NCI-H460 (cell line): ENCODE results near the gene CABP5. TPM values are rescaled to one million over a fixed set of nuclear protein-coding genes. Genes with fewer than 3 reads are reported as not detected.
"Not testable (repeated sequence)": the region's sequence is repeated elsewhere in the genome, so short reads cannot be mapped to it uniquely, and the experiment has no call there.

ENCODE experiments used
- DNase-seq: peaks from one replicate; pipeline ENCODE4 v3.0.0-alpha.2; 2016; ENCODE audit warnings: low read depth; ENCODE audit errors: extremely low read depth
- polyA plus RNA-seq: library from polyadenylated mRNA; depleted of rRNA; stranded (reverse); fragments of >200 nt; gene quantifications from 2 replicates; pipeline ENCODE4 v1.2.3, GENCODE V29; 2014; cell fraction: nucleus; rRNA removed
- total RNA-seq: library from RNA; depleted of rRNA; stranded (reverse); fragments of >200 nt; shearing (Covaris generic); gene quantifications from 2 replicates; pipeline ENCODE4 v1.2.3, GENCODE V29; 2014; rRNA removed

CABP5 gene
- total RNA-seq, result not detected in 2 replicates
- not detected in 2 replicates for polyA plus RNA-seq

GRCh38 chr19:48043675-48044258 lies at the start of gene CABP5:
Gene CABP5, minus strand, starts transcription at chr19:48044079. Its CDS starts 157 bp downstream, at chr19:48043922.
- DNase-seq, result no peak

- not testable (repeated sequence) for DNase-seq
Measured at GRCh38 chr19:48091111-48091718, 47.3 kb upstream of the CABP5 start.

- DNase-seq, result no peak
Measured at GRCh38 chr19:48090281-48090802, 46.5 kb upstream of the CABP5 start.

- DNase-seq, result not testable (repeated sequence)
Measured at GRCh38 chr19:48088991-48089390, 45.1 kb upstream of the CABP5 start.

- DNase-seq, result no peak
Measured at GRCh38 chr19:48085904-48086864, 42.3 kb upstream of the CABP5 start.

GRCh38 chr19:48085076-48085475 lies 41.2 kb upstream of the CABP5 start:
- DNase-seq, result no peak

- DNase-seq, result no peak
Measured at GRCh38 chr19:48081106-48081505, 37.2 kb upstream of the CABP5 start.

- not testable (repeated sequence) for DNase-seq
Measured at GRCh38 chr19:48070177-48070769, 26.4 kb upstream of the CABP5 start.

GRCh38 chr19:48069435-48069834 lies 25.6 kb upstream of the CABP5 start:
- DNase-seq, result no peak

- DNase-seq, result no peak
Measured at GRCh38 chr19:48064509-48064908, 20.6 kb upstream of the CABP5 start.

GRCh38 chr19:48061401-48062344 lies 17.8 kb upstream of the CABP5 start:
- DNase-seq, result no peak

- no peak for DNase-seq
Measured at GRCh38 chr19:48060381-48060780, 16.5 kb upstream of the CABP5 start.

GRCh38 chr19:48059331-48059730 lies 15.5 kb upstream of the CABP5 start:
- DNase-seq, result no peak

- no peak for DNase-seq
Measured at GRCh38 chr19:48053856-48054255, 10.0 kb upstream of the CABP5 start.

GRCh38 chr19:48053076-48053475 lies 9.2 kb upstream of the CABP5 start:
- no peak for DNase-seq

- DNase-seq, result no peak
Measured at GRCh38 chr19:48051335-48052033, 7.6 kb upstream of the CABP5 start.

GRCh38 chr19:48044561-48044960 lies 682 bp upstream of the CABP5 start:
- no peak for DNase-seq

GRCh38 chr19:48041877-48042580 lies 1.9 kb downstream of the CABP5 start:
- no peak for DNase-seq
